HG02678 (cell line): ENCODE data around the gene WDR7.
A peak's percentile ranks its signal among the peaks of the same experiment; 100 is the strongest.

Experiments
- ATAC-seq: cut with Tn5 transposase; IDR thresholded peaks from one replicate; pipeline ENCODE4 v1.9.1; 2021; ENCODE audit warnings: mild to moderate bottlenecking, moderate library complexity; ENCODE audit not compliant: unreplicated experiment

Gene WDR7

GRCh38 chr18:57062178-57062577 is 411.0 kb downstream of the WDR7 start:
- no peak for ATAC-seq

- ATAC-seq, result no peak
Observed at GRCh38 chr18:57062844-57063243, 411.7 kb downstream of the WDR7 start.

GRCh38 chr18:57063601-57064103 is 412.5 kb downstream of the WDR7 start:
- no peak for ATAC-seq

DNA sequence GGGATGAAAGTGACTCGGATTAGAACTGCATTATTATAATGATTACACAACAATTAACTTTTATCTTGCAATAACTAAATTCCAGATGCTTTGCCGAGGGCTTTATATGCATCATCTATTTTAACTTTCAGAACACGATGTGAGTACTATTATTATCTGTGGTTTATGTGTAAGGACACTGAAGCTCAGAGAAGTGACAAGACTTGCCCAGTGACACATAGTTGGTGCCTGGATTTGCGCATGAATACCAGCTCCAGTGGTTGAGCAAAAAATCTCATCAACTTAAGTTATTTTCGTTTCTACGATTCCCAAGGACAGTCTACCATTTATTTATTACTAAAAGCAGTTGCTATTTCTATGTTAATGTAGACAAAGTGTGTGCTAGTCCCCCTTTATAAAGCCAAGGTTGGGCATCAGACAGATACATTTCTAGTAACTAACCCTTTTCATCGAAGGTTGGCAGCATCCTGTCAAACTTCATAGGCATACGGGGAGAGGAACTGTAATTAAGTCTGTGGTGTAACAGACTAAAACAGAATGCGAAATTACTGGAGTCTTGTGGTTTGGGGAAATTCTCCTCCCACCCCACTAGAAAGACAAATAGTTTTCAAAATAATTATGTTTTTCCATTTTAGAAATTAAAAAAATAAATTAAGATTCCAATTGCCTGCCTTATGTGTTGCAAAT is 422.5 kb downstream of the WDR7 start:
- ATAC-seq, result no peak

DNA sequence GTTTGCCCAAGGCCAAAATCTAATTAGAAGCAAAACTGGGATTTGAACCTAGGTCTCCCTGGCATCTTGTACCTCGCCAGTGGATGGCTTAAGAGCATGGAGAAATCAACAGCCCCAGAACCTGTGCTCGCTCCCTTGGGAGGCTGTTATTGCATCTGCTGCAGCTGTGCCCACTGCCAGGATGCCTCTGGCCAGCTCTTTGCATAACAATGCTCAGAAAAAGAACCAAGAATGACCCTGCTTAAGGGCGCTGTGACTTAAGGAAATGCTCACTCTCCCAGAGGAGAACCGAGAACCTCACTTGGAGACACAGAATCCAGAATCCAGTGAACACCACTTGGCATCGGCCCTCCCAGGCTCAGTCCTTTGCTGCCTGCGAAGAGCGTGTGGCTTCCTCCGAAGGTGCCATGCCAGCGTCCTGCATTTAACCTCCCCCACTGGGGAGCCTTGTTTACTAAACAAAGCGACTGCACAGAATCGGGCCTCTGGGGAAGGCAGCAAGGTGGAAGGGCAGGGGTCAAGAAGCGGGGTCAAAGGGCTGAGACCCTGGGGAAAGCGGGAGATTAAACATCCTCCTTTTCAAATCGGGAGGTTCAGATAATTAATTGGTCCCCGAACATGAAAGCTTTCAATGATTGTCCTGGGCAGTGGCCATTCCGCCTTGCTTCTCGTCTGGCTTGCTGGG is 424.7 kb downstream of the WDR7 start:
- ATAC-seq, result no peak

DNA sequence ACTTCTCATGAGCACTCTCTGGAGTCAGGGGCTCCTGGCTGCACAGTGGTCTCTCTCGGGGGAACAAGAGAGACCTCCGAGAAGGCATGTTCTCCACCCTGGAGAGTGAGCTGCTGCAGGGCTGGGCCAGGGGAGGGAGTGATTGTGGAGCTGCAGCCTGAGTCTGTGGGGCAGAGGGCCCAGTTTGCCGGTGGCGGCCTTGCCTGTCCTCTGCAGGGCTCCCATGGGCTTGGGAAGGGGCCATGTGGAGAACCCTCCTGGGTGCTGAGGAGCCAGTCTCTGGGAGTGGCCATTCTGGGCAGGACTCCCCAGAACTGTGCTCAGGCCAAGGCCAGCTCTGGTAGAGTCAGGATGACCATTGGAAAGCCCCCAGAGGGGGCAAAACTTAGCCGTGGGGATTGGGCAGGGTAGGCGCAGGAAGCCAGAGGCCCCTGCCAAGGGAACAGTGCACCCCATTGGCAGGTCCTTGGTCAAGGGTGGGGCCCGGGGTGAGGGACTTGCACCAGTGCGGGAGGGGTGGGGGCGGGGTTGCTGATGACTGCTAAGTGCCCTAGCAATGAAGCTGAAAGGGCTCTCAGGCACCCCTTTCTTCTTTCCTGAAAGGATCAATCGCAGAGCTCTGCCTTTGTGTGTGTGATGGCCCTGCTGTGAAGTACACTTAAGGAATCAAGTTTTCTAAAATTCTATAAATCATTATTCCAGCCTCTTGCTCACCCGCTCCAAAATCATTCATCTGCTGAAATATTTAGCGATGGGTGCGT is 426.0 kb downstream of the WDR7 start:
- no peak for ATAC-seq

DNA sequence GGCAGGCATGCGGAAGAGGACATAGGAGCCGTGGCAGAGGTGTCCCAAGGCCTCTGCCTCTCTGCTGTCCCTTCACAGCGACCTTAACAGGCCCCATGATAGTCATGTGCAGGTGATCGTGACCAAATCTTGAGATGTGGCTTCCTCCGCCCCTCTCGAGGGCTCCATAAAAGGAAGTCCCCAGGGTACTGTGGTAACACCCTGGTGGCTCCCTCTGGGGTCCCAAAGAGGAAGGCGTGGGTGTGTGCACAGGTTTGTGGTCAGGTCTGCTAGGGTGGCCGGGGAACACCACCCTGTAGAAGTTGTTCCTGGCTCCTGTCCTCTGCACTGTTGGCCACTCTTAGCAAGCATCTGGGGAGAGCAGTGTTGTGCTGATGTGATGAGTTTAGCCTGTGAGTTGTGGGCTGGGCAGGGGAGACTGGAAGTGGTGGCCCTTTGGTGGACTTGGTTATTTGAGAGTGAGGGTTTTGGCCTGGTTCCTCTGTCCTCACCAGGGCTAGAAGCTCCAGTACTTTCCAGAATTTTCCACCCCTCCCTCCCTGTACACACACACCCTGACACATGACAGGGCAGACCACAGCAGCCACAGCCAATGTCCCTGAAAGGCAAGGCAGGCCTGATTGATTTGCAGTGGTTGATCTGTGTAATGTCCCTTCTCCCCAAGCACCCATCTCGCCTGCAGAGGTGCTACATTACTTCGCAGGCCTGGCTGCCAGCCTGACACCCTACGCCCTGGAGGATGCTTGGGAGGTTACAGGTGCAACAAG is 426.8 kb downstream of the WDR7 start:
- peak; percentile 92 for ATAC-seq

- no peak for ATAC-seq
Observed at GRCh38 chr18:57078614-57079013, 427.5 kb downstream of the WDR7 start.

DNA sequence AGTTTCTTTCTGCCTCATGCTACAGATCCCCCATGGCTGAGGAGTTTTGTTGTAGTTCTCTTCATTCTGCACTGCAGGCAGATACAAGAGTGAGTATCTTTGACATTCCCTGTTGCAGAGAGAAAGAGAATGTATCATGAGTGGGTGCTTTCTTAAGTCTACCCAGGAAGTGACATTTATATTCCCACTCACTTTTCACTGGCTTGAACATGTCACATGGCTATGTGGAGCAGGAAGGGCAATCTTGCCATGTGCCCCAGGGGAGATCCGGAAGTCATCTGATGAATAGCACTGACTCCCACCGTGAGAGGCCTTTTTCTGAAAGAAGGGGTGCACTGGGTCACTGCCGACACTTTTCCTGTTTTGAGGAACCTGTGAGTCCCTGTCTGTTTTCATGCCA is 429.3 kb downstream of the WDR7 start:
- no peak for ATAC-seq

- no peak for ATAC-seq
Observed at GRCh38 chr18:57081899-57082298, 430.7 kb downstream of the WDR7 start.

- no peak for ATAC-seq
Observed at GRCh38 chr18:57083485-57083884, 432.3 kb downstream of the WDR7 start.

- peak; percentile 73 for ATAC-seq
Observed at GRCh38 chr18:57084331-57085271, 433.4 kb downstream of the WDR7 start.

- ATAC-seq, result no peak
Observed at GRCh38 chr18:57085371-57085770, 434.2 kb downstream of the WDR7 start.

DNA sequence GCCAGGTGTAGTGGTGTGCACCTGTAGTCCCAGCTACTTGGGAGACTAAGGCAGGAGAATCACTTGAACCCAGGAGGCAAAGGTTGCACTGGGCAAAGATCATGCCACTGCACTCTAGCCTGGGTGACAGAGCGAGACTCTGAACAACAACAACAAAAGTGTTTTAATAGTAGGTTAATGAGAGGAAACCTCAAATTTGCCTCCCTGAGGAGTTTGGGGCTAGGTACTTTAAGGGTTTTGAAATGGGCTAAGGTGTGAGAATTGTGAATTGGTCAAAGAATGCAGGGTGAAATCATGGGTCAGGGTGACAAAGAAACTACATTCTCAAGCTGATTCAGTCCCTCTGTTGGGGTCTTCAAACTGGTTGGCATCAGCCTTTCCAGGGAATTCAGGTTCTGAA is 435.0 kb downstream of the WDR7 start:
- ATAC-seq, result no peak
